Chondrocyte (in vitro differentiated cells): ENCODE data around the gene RGS14. TPM values are rescaled to one million over a fixed set of nuclear protein-coding genes. Genes with fewer than 3 reads are reported as not detected.

Experiments
- DNase-seq: peaks from one replicate; pipeline ENCODE4 v3.0.0; 2021; ENCODE audit warnings: mixed read lengths, low spot score
- H3K27ac Mint-ChIP-seq: one replicate; pipeline ENCODE4 v1.8.0; 2021; ENCODE audit warnings: mild to moderate bottlenecking, moderate library complexity, mixed read lengths; ENCODE audit not compliant: unreplicated experiment
- H3K27me3 Mint-ChIP-seq: 2 replicates; pipeline ENCODE4 v1.8.0; 2021; ENCODE audit warnings: low read depth, mixed read lengths
- H3K36me3 Mint-ChIP-seq: 2 replicates; pipeline ENCODE4 v1.8.0; 2021; ENCODE audit warnings: low read depth, mixed read lengths
- H3K4me1 Mint-ChIP-seq: 2 replicates; pipeline ENCODE4 v1.8.0; 2021; ENCODE audit warnings: low read depth, mild to moderate bottlenecking, mixed read lengths
- H3K4me3 Mint-ChIP-seq: one replicate; pipeline ENCODE4 v1.8.0; 2021; ENCODE audit warnings: mild to moderate bottlenecking, moderate library complexity, mixed read lengths; ENCODE audit not compliant: unreplicated experiment
- H3K9me3 Mint-ChIP-seq: 2 replicates; pipeline ENCODE4 v1.8.0; 2021; ENCODE audit warnings: low read depth, mixed read lengths
- CTCF ChIP-seq: fragments of 200-600 bp; sonication (generic); IDR thresholded peaks from 2 replicates; pipeline ENCODE4 v1.5.0; 2021; ENCODE audit warnings: antibody characterized with exemption, mild to moderate bottlenecking, moderate library complexity
- total RNA-seq: library from RNA; stranded (reverse); gene quantifications from 3 replicates; pipeline ENCODE4 v1.2.1, GENCODE V29; 2021

The RGS14 gene
- total RNA-seq, 1 donor from 2014 or later = 11.6 TPM

- TF ChIP-seq CTCF = no peak
- Mint-ChIP-seq H3K36me3 (peaks cover 7% of the 10 kb centered on the region), H3K27ac (no peak overlapping the region), H3K4me3 (no peak overlapping the region), H3K27me3 (no peaks in the 10 kb centered on the region), H3K4me1 (peaks cover 1% of the 10 kb centered on the region), H3K9me3 (no peaks in the 10 kb centered on the region)
- no peak for DNase-seq
These were observed 36.8 kb upstream of the RGS14 start for GRCh38 chr5:177320879-177321278.

GRCh38 chr5:177325868-177326381 is 31.8 kb upstream of the RGS14 start:
- Mint-ChIP-seq H3K9me3 (no peaks in the 10 kb centered on the region), H3K4me3 (no peak overlapping the region), H3K36me3 (peaks cover 9% of the 10 kb centered on the region), H3K27ac (no peak overlapping the region), H3K4me1 (peaks cover 21% of the 10 kb centered on the region), H3K27me3 (no peaks in the 10 kb centered on the region)
- no peak for DNase-seq
- TF ChIP-seq CTCF = no peak

GRCh38 chr5:177327539-177328522 is 29.9 kb upstream of the RGS14 start:
- H3K27me3 Mint-ChIP-seq = no peaks in the 10 kb centered on the region
- H3K9me3 Mint-ChIP-seq = no peaks in the 10 kb centered on the region
- peaks cover 21% of the 10 kb centered on the region for H3K4me1 Mint-ChIP-seq
- peak; percentile 39 for TF ChIP-seq CTCF
- H3K4me3 Mint-ChIP-seq = no peak overlapping the region
- H3K27ac Mint-ChIP-seq = peak overlapping the region; percentile 90
- no peak for DNase-seq
- peaks cover 13% of the 10 kb centered on the region for H3K36me3 Mint-ChIP-seq

- Mint-ChIP-seq H3K36me3 (peaks cover 18% of the 10 kb centered on the region), H3K4me1 (peaks cover 21% of the 10 kb centered on the region), H3K27me3 (no peaks in the 10 kb centered on the region), H3K9me3 (no peaks in the 10 kb centered on the region), H3K4me3 (no peak overlapping the region), H3K27ac (peak overlapping the region; percentile 90)
- no peak for TF ChIP-seq CTCF
- DNase-seq = no peak
These were observed 29.0 kb upstream of the RGS14 start for GRCh38 chr5:177328545-177329231.

GRCh38 chr5:177329883-177330282 is 27.8 kb upstream of the RGS14 start:
- Mint-ChIP-seq H3K4me3 (no peak overlapping the region), H3K9me3 (no peaks in the 10 kb centered on the region), H3K4me1 (peaks cover 21% of the 10 kb centered on the region), H3K27ac (no peak overlapping the region), H3K36me3 (peaks cover 20% of the 10 kb centered on the region), H3K27me3 (no peaks in the 10 kb centered on the region)
- no peak for TF ChIP-seq CTCF
- DNase-seq = no peak
